Measurements from ENCODE around the gene PTGIS.

PTGIS gene

GRCh38 chr20:49610691-49611538 is 43.0 kb upstream of the PTGIS start:
- no peaks in the 10 kb centered on the region for H3K36me3 ChIP-seq (ENCODE audit: insufficient read depth, low read length)
- no peak overlapping the region for H3K27ac ChIP-seq (ENCODE audit: low read length)
- DNase-seq (peak; percentile 69), ATAC-seq (ENCODE audit: insufficient read depth, low read depth) (peak; percentile 68)
- H3K4me1 ChIP-seq (ENCODE audit: insufficient read depth, low read length), result peaks cover 14% of the 10 kb centered on the region
- TF ChIP-seq CTCF (IDR thresholded peaks at IDR 0.05; ENCODE audit: borderline replicate concordance, extremely low read depth, low read length, poor library complexity, severe bottlenecking), result peak; percentile 97
- no peak for TF ChIP-seq EZH2 (IDR thresholded peaks at IDR 0.05; ENCODE audit: borderline replicate concordance, low read depth, low read length, severe bottlenecking)
- peak overlapping the region; percentile 44 for H3K4me2 ChIP-seq (ENCODE audit: insufficient read depth, low read length)
- H3K9me3 ChIP-seq (ENCODE audit: insufficient read depth, low read length, severe bottlenecking), result no peaks in the 10 kb centered on the region
- H3K4me3 ChIP-seq (ENCODE audit: low read depth in 1 of 2, low read length in 2 of 2), result no peak overlapping the region; a peak in 1 of 4 replicates
- no peak overlapping the region for H3K9ac ChIP-seq (ENCODE audit: low read depth, low read length)
- no peaks in the 10 kb centered on the region for H3K79me2 ChIP-seq (ENCODE audit: insufficient read depth, low read length)
- H2AFZ ChIP-seq (ENCODE audit: low read depth, low read length), result peak overlapping the region; percentile 20; the same call in 1 of the 2 replicates
- no peaks in the 10 kb centered on the region for H3K27me3 ChIP-seq (ENCODE audit: insufficient read depth, low read length, poor library complexity)
- peaks cover 3% of the 10 kb centered on the region for H4K20me1 ChIP-seq (ENCODE audit: insufficient read depth, low read length)

GRCh38 chr20:49608752-49609670 is 41.1 kb upstream of the PTGIS start:
- H2AFZ ChIP-seq (ENCODE audit: low read depth, low read length), result peak overlapping the region; percentile 48; the same call in 1 of the 2 replicates
- DNase-seq, result peak; percentile 75
- H3K9me3 ChIP-seq (ENCODE audit: insufficient read depth, low read length, severe bottlenecking), result no peaks in the 10 kb centered on the region
- H3K4me2 ChIP-seq (ENCODE audit: insufficient read depth, low read length), result peak overlapping the region; percentile 40; the same call in 1 of the 2 replicates
- peaks cover 3% of the 10 kb centered on the region for H4K20me1 ChIP-seq (ENCODE audit: insufficient read depth, low read length)
- no peaks in the 10 kb centered on the region for H3K79me2 ChIP-seq (ENCODE audit: insufficient read depth, low read length)
- H3K27me3 ChIP-seq (ENCODE audit: insufficient read depth, low read length, poor library complexity), result no peaks in the 10 kb centered on the region
- TF ChIP-seq EZH2 (IDR thresholded peaks at IDR 0.05; ENCODE audit: borderline replicate concordance, low read depth, low read length, severe bottlenecking), result no peak
- TF ChIP-seq CTCF (IDR thresholded peaks at IDR 0.05; ENCODE audit: borderline replicate concordance, extremely low read depth, low read length, poor library complexity, severe bottlenecking), result peak; percentile 96
- H3K9ac ChIP-seq (ENCODE audit: low read depth, low read length), result no peak overlapping the region
- no peak overlapping the region for H3K4me3 ChIP-seq (ENCODE audit: low read depth in 1 of 2, low read length in 2 of 2)
- H3K27ac ChIP-seq (ENCODE audit: low read length), result no peak overlapping the region
- H3K36me3 ChIP-seq (ENCODE audit: insufficient read depth, low read length), result no peaks in the 10 kb centered on the region
- peak; percentile 89 for ATAC-seq (ENCODE audit: insufficient read depth, low read depth)
- peaks cover 14% of the 10 kb centered on the region for H3K4me1 ChIP-seq (ENCODE audit: insufficient read depth, low read length)

- peaks cover 14% of the 10 kb centered on the region for H3K4me1 ChIP-seq (ENCODE audit: insufficient read depth, low read length)
- no peak overlapping the region for H3K9ac ChIP-seq (ENCODE audit: low read depth, low read length)
- no peaks in the 10 kb centered on the region for H3K27me3 ChIP-seq (ENCODE audit: insufficient read depth, low read length, poor library complexity)
- no peak overlapping the region for H3K4me3 ChIP-seq (ENCODE audit: low read depth in 1 of 2, low read length in 2 of 2)
- DNase-seq (no peak), ATAC-seq (ENCODE audit: insufficient read depth, low read depth) (no peak)
- no peaks in the 10 kb centered on the region for H3K36me3 ChIP-seq (ENCODE audit: insufficient read depth, low read length)
- TF ChIP-seq CTCF (IDR thresholded peaks at IDR 0.05; ENCODE audit: borderline replicate concordance, extremely low read depth, low read length, poor library complexity, severe bottlenecking) (no peak), EZH2 (IDR thresholded peaks at IDR 0.05; ENCODE audit: borderline replicate concordance, low read depth, low read length, severe bottlenecking) (no peak)
- no peak overlapping the region for H2AFZ ChIP-seq (ENCODE audit: low read depth, low read length)
- H3K9me3 ChIP-seq (ENCODE audit: insufficient read depth, low read length, severe bottlenecking), result no peaks in the 10 kb centered on the region
- no peak overlapping the region for H3K4me2 ChIP-seq (ENCODE audit: insufficient read depth, low read length)
- H3K27ac ChIP-seq (ENCODE audit: low read length), result no peak overlapping the region
- peaks cover 3% of the 10 kb centered on the region for H4K20me1 ChIP-seq (ENCODE audit: insufficient read depth, low read length)
- no peaks in the 10 kb centered on the region for H3K79me2 ChIP-seq (ENCODE audit: insufficient read depth, low read length)
Measured at GRCh38 chr20:49607568-49607967, 39.6 kb upstream of the PTGIS start.

Data from DND-41 (cell line).